H1 (cell line): ENCODE data around the gene ITGA11. TPM values are rescaled to one million over a fixed set of nuclear protein-coding genes. Genes with fewer than 3 reads are reported as not detected.

Experiments used
- CTCF ChIA-PET: fragments of 300-600 bp; sonication (Branson Sonifier 250); formaldehyde crosslinking; loops from one replicate; lab custom pipeline; 2021; ENCODE audit not compliant: partially characterized antibody; lab: Charles Lee
- POLR2A ChIA-PET: fragments of 300-600 bp; sonication (Branson Sonifier 250); formaldehyde crosslinking; loops from one replicate; lab custom pipeline; 2021; ENCODE audit warnings: inconsistent platforms; ENCODE audit not compliant: partially characterized antibody; lab: Charles Lee
- DNase-seq, 2 experiments: peaks; one replicate each; pipeline versions ENCODE4 v3.0.0 to v3.0.0-alpha.2; 2010 to 2022; ENCODE audit warnings: low spot score in 2 of 2, low read depth in 1 of 2, mixed read lengths in 1 of 2
- FAIRE-seq: peaks from 2 replicates; lab custom pipeline; 2011; peaks lifted over from hg19 to GRCh38; lab: Jason Lieb, UNC
- H2AFZ ChIP-seq: 2 replicates; pipeline ENCODE4 v1.8.1; 2012; ENCODE audit warnings: low read length, inconsistent platforms
- H2AK5ac ChIP-seq: 2 replicates; pipeline ENCODE4 v1.6.1; 2013; ENCODE audit warnings: low read depth, low read length
- H2BK120ac ChIP-seq: replicated peaks from 2 replicates; pipeline ENCODE3; 2013; ENCODE audit warnings: low read depth, low read length, inconsistent platforms
- H2BK12ac ChIP-seq: 2 replicates; pipeline ENCODE4 v1.6.1; 2013; ENCODE audit warnings: low read depth, low read length
- H2BK15ac ChIP-seq: 2 replicates; pipeline ENCODE4 v1.6.1; 2013; ENCODE audit warnings: low read length
- H2BK20ac ChIP-seq: 2 replicates; pipeline ENCODE4 v1.6.1; 2013; ENCODE audit warnings: low read length
- H2BK5ac ChIP-seq: 2 replicates; pipeline ENCODE4 v1.6.1; 2013; ENCODE audit warnings: low read depth, low read length
- H3K14ac ChIP-seq: 2 replicates; pipeline ENCODE4 v1.6.1; 2013; ENCODE audit warnings: inconsistent platforms; ENCODE audit not compliant: insufficient read length
- H3K18ac ChIP-seq: 2 replicates; pipeline ENCODE4 v1.6.1; 2013; ENCODE audit warnings: low read length; ENCODE audit errors: extremely low read depth
- H3K23ac ChIP-seq: 2 replicates; pipeline ENCODE4 v1.6.1; 2013; ENCODE audit warnings: inconsistent platforms; ENCODE audit not compliant: insufficient read length
- H3K23me2 ChIP-seq: 2 replicates; pipeline ENCODE4 v1.6.1; 2013; ENCODE audit warnings: low read depth, low read length
- H3K27ac ChIP-seq: 2 replicates; pipeline ENCODE4 v1.6.1; 2011; ENCODE audit warnings: low read depth, low read length, inconsistent platforms
- H3K27me3 ChIP-seq, 4 experiments: replicated peaks in 1 of 4; 1 replicate in 1 of 4; 2 replicates in 3 of 4; pipeline versions ENCODE4 v1.6.1 to v1.8.1; 2011 to 2013; ENCODE audit warnings: low read length in 3 of 4, mild to moderate bottlenecking in 3 of 4, inconsistent platforms in 2 of 4, mixed read lengths in 2 of 4, moderate library complexity in 1 of 4; ENCODE audit not compliant: control insufficient read depth in 3 of 4, insufficient read depth in 3 of 4; ENCODE audit errors: extremely low read depth in 1 of 4
- H3K36me3 ChIP-seq, 4 experiments: 2 replicates each; pipeline versions ENCODE4 v1.6.1 to v1.8.1; 2011 to 2013; ENCODE audit warnings: mild to moderate bottlenecking in 4 of 4, low read length in 3 of 4, moderate library complexity in 2 of 4, control low read depth in 1 of 4, inconsistent platforms in 1 of 4; ENCODE audit not compliant: insufficient read depth in 4 of 4, control insufficient read depth in 2 of 4
- H3K4ac ChIP-seq: replicated peaks from 2 replicates; pipeline ENCODE3; 2013; ENCODE audit warnings: low read length, low read depth, mixed read lengths, inconsistent platforms; ENCODE audit not compliant: insufficient read length
- H3K4me1 ChIP-seq, 4 experiments: replicated peaks in 1 of 4; 1 replicate in 1 of 4; 2 replicates in 3 of 4; pipeline versions ENCODE4 v1.6.1 to v1.8.1; 2011 to 2013; ENCODE audit warnings: low read length in 3 of 4, inconsistent platforms in 2 of 4, mixed read lengths in 1 of 4; ENCODE audit not compliant: insufficient read depth in 4 of 4, control insufficient read depth in 3 of 4
- H3K4me2 ChIP-seq, 2 experiments: 2 replicates each; pipeline versions ENCODE4 v1.6.1 to v1.8.1; 2011 to 2013; ENCODE audit warnings: low read depth in 2 of 2, low read length in 2 of 2, control low read depth in 1 of 2, inconsistent platforms in 1 of 2, mild to moderate bottlenecking in 1 of 2; ENCODE audit not compliant: insufficient read depth in 1 of 2
- H3K4me3 ChIP-seq, 4 experiments: fragments of 200-600, 300-600 bp in 1 of 4; sonication (generic), shearing (Covaris generic), sonication (Bioruptor Twin) in 1 of 4; 2 replicates each; pipeline versions ENCODE4 v1.5.1 to v1.8.1; 2011 to 2016; ENCODE audit warnings: low read length in 4 of 4, low read depth in 3 of 4, control low read depth in 2 of 4, inconsistent platforms in 2 of 4, mild to moderate bottlenecking in 2 of 4, mixed read lengths in 1 of 4, moderate library complexity in 1 of 4; ENCODE audit not compliant: insufficient read depth in 2 of 4; ENCODE audit errors: extremely low read depth in 1 of 4
- H3K56ac ChIP-seq: replicated peaks from 2 replicates; pipeline ENCODE3; 2013; ENCODE audit warnings: low read depth, mild to moderate bottlenecking, mixed read lengths, low read length, inconsistent platforms; ENCODE audit not compliant: insufficient read length
- H3K79me1 ChIP-seq: 2 replicates; pipeline ENCODE4 v1.6.1; 2013; ENCODE audit warnings: low read depth, low read length, control low read depth
- H3K79me2 ChIP-seq, 2 experiments: 2 replicates each; pipeline versions ENCODE4 v1.6.1 to v1.8.1; 2012 to 2013; ENCODE audit warnings: low read length in 2 of 2, mild to moderate bottlenecking in 2 of 2, inconsistent platforms in 1 of 2; ENCODE audit not compliant: insufficient read depth in 2 of 2, control insufficient read depth in 1 of 2
- H3K9ac ChIP-seq, 4 experiments: replicated peaks in 1 of 4; 1 replicate in 1 of 4; 2 replicates in 3 of 4; pipeline versions ENCODE4 v1.6.1 to v1.8.1; 2011 to 2013; ENCODE audit warnings: low read depth in 3 of 4, low read length in 3 of 4, control low read depth in 2 of 4, mild to moderate bottlenecking in 2 of 4, moderate library complexity in 2 of 4, inconsistent platforms in 1 of 4; ENCODE audit errors: extremely low read depth in 1 of 4
- H3K9me3 ChIP-seq, 2 experiments: 2 replicates each; pipeline versions ENCODE4 v1.6.1 to v1.8.1; 2012 to 2013; ENCODE audit warnings: mild to moderate bottlenecking in 2 of 2, moderate library complexity in 2 of 2, control low read depth in 1 of 2, inconsistent platforms in 1 of 2, low read depth in 1 of 2, low read length in 1 of 2, mixed read lengths in 1 of 2; ENCODE audit not compliant: insufficient read depth in 2 of 2
- H4K20me1 ChIP-seq, 2 experiments: replicated peaks in 1 of 2; 2 replicates each; pipeline versions ENCODE3 to v1.8.1; 2011 to 2013; ENCODE audit warnings: inconsistent platforms in 2 of 2, low read length in 2 of 2, mild to moderate bottlenecking in 1 of 2; ENCODE audit not compliant: insufficient read depth in 2 of 2, control insufficient read depth in 1 of 2
- H4K5ac ChIP-seq: 2 replicates; pipeline ENCODE4 v1.6.1; 2013; ENCODE audit warnings: low read length, low read depth, mixed read lengths, inconsistent platforms; ENCODE audit not compliant: insufficient read length
- H4K8ac ChIP-seq: 2 replicates; pipeline ENCODE4 v1.8.0; 2013; ENCODE audit warnings: mild to moderate bottlenecking, moderate library complexity, low read length, inconsistent platforms; ENCODE audit not compliant: insufficient read depth; ENCODE audit errors: extremely low read depth
- H4K91ac ChIP-seq: replicated peaks from 2 replicates; pipeline ENCODE3; 2013; ENCODE audit warnings: low read length, mixed read lengths, inconsistent platforms; ENCODE audit not compliant: insufficient read length
- PHF8 ChIP-seq: fragments of 200-600 bp; sonication (generic); conservative IDR thresholded peaks from 2 replicates; pipeline ENCODE4 v1.7.1; 2012; ENCODE audit warnings: low read depth, mild to moderate bottlenecking, inconsistent platforms, low read length, moderate library complexity
- ZNF274 ChIP-seq: IDR thresholded peaks from 2 replicates; pipeline ENCODE4 v1.7.0; 2012; ENCODE audit warnings: low read length, borderline replicate concordance; ENCODE audit errors: extremely low read depth
- WGBS, 2 experiments: shearing (Covaris generic) in 1 of 2; methylation state at CpG; one replicate each; pipeline versions ENCODE4 v1.1.6 to v1.1.7; 2013 to 2015; ENCODE audit warnings: low lambda C conversion rate in 2 of 2, mixed read lengths in 2 of 2, inconsistent platforms in 1 of 2, low coverage in 1 of 2, missing lambda C conversion rate in 1 of 2; ENCODE audit not compliant: insufficient replicate concordance in 2 of 2, insufficient coverage in 1 of 2, insufficient read length in 1 of 2; ENCODE audit errors: extremely low coverage in 1 of 2, missing lambda C conversion rate in 1 of 2; 5-methylcytosine and 5-hydroxymethylcytosine counted together
- polyA plus RNA-seq, 7 experiments: library from polyadenylated mRNA; depleted of rRNA in 3 of 7; stranded (reverse) in 5 of 7; unstranded in 2 of 7; fragments of >200 nt in 5 of 7; fragments of 200-250 nt in 2 of 7; gene quantifications; 1 replicate in 5 of 7; 2 replicates in 1 of 7; 4 replicates in 1 of 7; pipeline versions ENCODE4 v1.2.1 to v1.2.3, GENCODE V29; 2011 to 2013; ENCODE audit warnings: missing spikeins in 2 of 7, mixed read lengths in 2 of 7
- total RNA-seq: library from RNA; stranded (reverse); fragmentation: NEBNext Ultra II Directional; extraction: Animal tissue kit (Norgen Biotek cat#: 25700); gene quantifications from 2 replicates; pipeline ENCODE4 v1.2.1, GENCODE V29; 2021

ITGA11 gene
- total and polyA plus RNA-seq, 2 of the 8 experiments (the other 6 are each of a cell fraction or from before 2014, with no cell fraction given): 0.05 to 0.06 TPM

DNA sequence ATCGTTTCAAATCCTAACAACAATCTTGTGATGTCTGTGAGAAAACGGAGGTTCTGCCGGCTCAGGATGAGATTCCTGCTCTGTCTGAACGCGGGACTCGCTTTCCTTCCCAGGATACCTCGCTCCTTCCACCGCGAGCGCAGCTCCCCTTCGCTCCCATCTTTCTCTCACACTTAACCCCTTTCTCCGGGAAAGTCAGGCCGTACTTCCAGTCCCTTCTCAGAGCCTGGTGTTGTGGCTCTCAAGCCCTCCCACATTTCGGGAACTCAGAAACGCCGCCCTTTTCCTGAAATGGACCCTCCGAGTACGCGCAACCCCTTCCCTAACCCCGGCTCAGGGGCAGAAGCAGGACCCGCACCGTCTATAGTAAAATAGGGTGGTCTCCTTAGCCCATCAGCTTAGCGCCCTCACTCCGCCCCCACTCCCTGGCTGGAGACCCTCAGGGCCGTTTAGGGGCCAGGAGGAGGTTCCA lies 154.8 kb downstream of the ITGA11 start:
- 4% methylated on average over 25 of the region's 25 CpGs; no CpG with 5 or more reads in 1 of the 2 experiments for WGBS, 2 experiments
- peaks cover 19 to 21% of the 10 kb centered on the region in 2 experiments for H4K20me1 ChIP-seq
- peak overlapping the region; percentile 61 for H3K4ac ChIP-seq
- H3K9ac ChIP-seq: peak overlapping the region; percentile 67 to 97 (median 94)
- peak overlapping the region; percentile 81 for H4K91ac ChIP-seq
- H2BK12ac ChIP-seq: peak overlapping the region; percentile 91; the same call in 1 of the 2 replicates
- H3K79me2 ChIP-seq: peaks cover 20 to 40% of the 10 kb centered on the region in 2 experiments
- peak overlapping the region; percentile 78 to 99 (median 89) for H3K4me3 ChIP-seq
- peaks cover 13% of the 10 kb centered on the region for H3K23me2 ChIP-seq
- no peaks in the 10 kb centered on the region for H3K9me3 ChIP-seq
- no peak overlapping the region for H3K14ac ChIP-seq
- FAIRE-seq (no peak), DNase-seq (no peak)
- CTCF ChIA-PET: interaction anchor here (1.2 to 10.1 kb wide), 6 partner anchors 13 to 39 kb away, joined by 3 to 72 read pairs (median 4); no protein-coding TSS in a partner anchor
- H3K4me1 ChIP-seq: peaks cover 7 to 22% (median 19%) of the 10 kb centered on the region in 4 experiments; a peak in 6 of 7 replicates
- H4K8ac ChIP-seq: peak overlapping the region; percentile 97; the same call in 1 of the 2 replicates
- peak overlapping the region; percentile 78 for H2AFZ ChIP-seq
- H4K5ac ChIP-seq: peak overlapping the region; percentile 95
- H2BK20ac ChIP-seq: no peak overlapping the region
- peak overlapping the region; percentile 91 for H3K18ac ChIP-seq
- H2BK15ac ChIP-seq: no peak overlapping the region
- H3K36me3 ChIP-seq: no peaks in the 10 kb centered on the region
- H2BK5ac ChIP-seq: peak overlapping the region; percentile 97
- no peak overlapping the region for H3K23ac ChIP-seq
- peak overlapping the region; percentile 86 to 95 for H3K4me2 ChIP-seq
- no peak overlapping the region for H2BK120ac ChIP-seq
- H2AK5ac ChIP-seq: no peak overlapping the region
- H3K27me3 ChIP-seq: no peaks in the 10 kb centered on the region
- peak overlapping the region; percentile 75 for H3K56ac ChIP-seq
- H3K79me1 ChIP-seq: no peaks in the 10 kb centered on the region; the same call in 1 of the 2 replicates
- peak overlapping the region; percentile 94 for H3K27ac ChIP-seq
- POLR2A ChIA-PET: interaction anchor here (0.7 to 5.5 kb wide), 22 partner anchors 9 to 1176 kb away, joined by 3 to 50 read pairs (median 8); partner anchors contain the start of gene CLN6
- TF ChIP-seq PHF8 (0 out of 2 replicates have a peak, but pooled peaks have one; percentile 44), ZNF274 (no peak)
- TF ChIP-seq, all 59 proteins: peak for 1
